ENCODE measurements around the gene LIN52. TPM values are rescaled to one million over a fixed set of nuclear protein-coding genes. Genes with fewer than 3 reads are reported as not detected.
A peak's percentile ranks its signal among the peaks of the same experiment; 100 is the strongest.

LIN52 gene
- total and polyA plus RNA-seq, 9 donors: 7.9 to 13.5 (median 10.4) TPM

GRCh38 chr14:74064426-74064825, 20.3 kb upstream of the LIN52 start:
- no peaks in the 10 kb centered on the region for H3K4me1 ChIP-seq (ENCODE audit: control insufficient read depth, insufficient read depth, low read length)
- no peaks in the 10 kb centered on the region for H3K9me3 ChIP-seq (replicated peaks; ENCODE audit: control insufficient read depth, low read depth, low read length)
- H3K36me3 ChIP-seq (ENCODE audit: control insufficient read depth, insufficient read depth, low read length): peaks cover 51% of the 10 kb centered on the region
- no peaks in the 10 kb centered on the region for H3K27me3 ChIP-seq (ENCODE audit: control insufficient read depth, insufficient read depth, low read length)
- no peak overlapping the region for H3K4me3 ChIP-seq (ENCODE audit: low read length)
- DNase-seq: no peak
- no peak overlapping the region for H3K27ac ChIP-seq (ENCODE audit: low read length)

- Histone ChIP-seq H3K27me3 (ENCODE audit: control insufficient read depth, insufficient read depth, low read length) (no peaks in the 10 kb centered on the region), H3K27ac (ENCODE audit: low read length) (no peak overlapping the region), H3K4me3 (ENCODE audit: low read length) (no peak overlapping the region), H3K9me3 (replicated peaks; ENCODE audit: control insufficient read depth, low read depth, low read length) (no peaks in the 10 kb centered on the region), H3K36me3 (ENCODE audit: control insufficient read depth, insufficient read depth, low read length) (peaks cover 52% of the 10 kb centered on the region), H3K4me1 (ENCODE audit: control insufficient read depth, insufficient read depth, low read length) (no peaks in the 10 kb centered on the region)
- no peak for DNase-seq
- WGBS (ENCODE audit: insufficient coverage): no CpG with 5 or more reads among the region's 3 CpGs
These were observed 19.9 kb upstream of the LIN52 start for GRCh38 chr14:74064883-74065282.

DNA sequence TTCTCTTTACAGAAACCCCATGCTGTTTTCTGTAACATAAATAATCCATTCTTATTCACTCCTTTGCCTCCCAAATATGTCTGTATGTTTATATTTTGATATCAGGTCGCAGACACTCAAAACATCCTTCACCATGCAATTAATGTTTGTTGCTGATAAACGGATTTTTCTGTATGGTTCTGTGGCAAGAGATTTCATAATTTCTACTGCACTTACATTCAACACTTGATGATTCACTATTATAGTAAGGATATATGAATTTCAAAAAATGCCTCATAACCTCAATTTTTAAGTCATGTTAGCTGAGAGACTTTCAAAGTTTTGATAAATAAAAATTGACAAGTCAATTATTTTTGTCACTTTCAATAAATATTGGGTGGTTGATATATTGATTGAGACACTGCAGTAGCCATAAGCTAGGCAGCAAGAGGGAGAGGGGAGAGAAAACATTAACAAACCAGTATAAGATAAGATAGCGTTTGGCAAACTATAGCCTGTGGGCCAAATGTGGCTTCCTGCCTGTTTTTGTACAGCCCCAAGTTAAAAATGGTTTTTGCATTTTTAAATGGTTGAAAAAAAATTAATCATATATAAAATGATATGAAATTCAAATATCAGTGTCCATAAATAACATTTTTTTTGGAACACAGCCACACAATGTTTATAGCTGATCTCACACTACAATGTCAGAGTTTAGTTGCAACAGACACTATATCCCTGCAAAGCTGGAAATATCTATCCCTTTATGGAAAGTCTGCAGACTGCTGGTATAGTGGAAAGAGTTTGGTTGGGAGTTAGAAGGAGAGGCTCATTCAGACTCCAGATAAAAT, 18.8 kb upstream of the LIN52 start:
- no CpG with 5 or more reads among the region's 3 CpGs for WGBS (ENCODE audit: insufficient coverage)
- H3K27me3 ChIP-seq (ENCODE audit: control insufficient read depth, insufficient read depth, low read length): no peaks in the 10 kb centered on the region
- no peaks in the 10 kb centered on the region for H3K4me1 ChIP-seq (ENCODE audit: control insufficient read depth, insufficient read depth, low read length)
- H3K9me3 ChIP-seq (replicated peaks; ENCODE audit: control insufficient read depth, low read depth, low read length): no peaks in the 10 kb centered on the region
- H3K27ac ChIP-seq (ENCODE audit: low read length): no peak overlapping the region
- H3K4me3 ChIP-seq (ENCODE audit: low read length): no peak overlapping the region
- no peak for DNase-seq
- peaks cover 56% of the 10 kb centered on the region for H3K36me3 ChIP-seq (ENCODE audit: control insufficient read depth, insufficient read depth, low read length)

GRCh38 chr14:74077401-74077800, 7.4 kb upstream of the LIN52 start:
- Histone ChIP-seq H3K4me1 (ENCODE audit: control insufficient read depth, insufficient read depth, low read length) (no peaks in the 10 kb centered on the region), H3K27ac (ENCODE audit: low read length) (no peak overlapping the region), H3K36me3 (ENCODE audit: control insufficient read depth, insufficient read depth, low read length) (peaks cover 4% of the 10 kb centered on the region), H3K27me3 (ENCODE audit: control insufficient read depth, insufficient read depth, low read length) (no peaks in the 10 kb centered on the region), H3K4me3 (ENCODE audit: low read length) (no peak overlapping the region), H3K9me3 (replicated peaks; ENCODE audit: control insufficient read depth, low read depth, low read length) (no peaks in the 10 kb centered on the region)
- 40% methylated on average over 1 of the region's 1 CpG for WGBS (ENCODE audit: insufficient coverage)
- no peak for DNase-seq

GRCh38 chr14:74080820-74081460, 3.8 kb upstream of the LIN52 start:
- 55% methylated on average over 2 of the region's 4 CpGs for WGBS (ENCODE audit: insufficient coverage)
- Histone ChIP-seq H3K27ac (ENCODE audit: low read length) (peak overlapping the region; percentile 9), H3K4me1 (ENCODE audit: control insufficient read depth, insufficient read depth, low read length) (peaks cover 9% of the 10 kb centered on the region), H3K36me3 (ENCODE audit: control insufficient read depth, insufficient read depth, low read length) (no peaks in the 10 kb centered on the region), H3K27me3 (ENCODE audit: control insufficient read depth, insufficient read depth, low read length) (no peaks in the 10 kb centered on the region), H3K4me3 (ENCODE audit: low read length) (no peak overlapping the region), H3K9me3 (replicated peaks; ENCODE audit: control insufficient read depth, low read depth, low read length) (no peaks in the 10 kb centered on the region)
- DNase-seq: peak; percentile 10

GRCh38 chr14:74081491-74081890, 3.3 kb upstream of the LIN52 start:
- Histone ChIP-seq H3K27me3 (ENCODE audit: control insufficient read depth, insufficient read depth, low read length) (no peaks in the 10 kb centered on the region), H3K36me3 (ENCODE audit: control insufficient read depth, insufficient read depth, low read length) (no peaks in the 10 kb centered on the region), H3K27ac (ENCODE audit: low read length) (peak overlapping the region; percentile 9), H3K4me1 (ENCODE audit: control insufficient read depth, insufficient read depth, low read length) (peaks cover 9% of the 10 kb centered on the region), H3K9me3 (replicated peaks; ENCODE audit: control insufficient read depth, low read depth, low read length) (no peaks in the 10 kb centered on the region), H3K4me3 (ENCODE audit: low read length) (no peak overlapping the region)
- WGBS (ENCODE audit: insufficient coverage): 93% methylated on average over 2 of the region's 3 CpGs
- no peak for DNase-seq

DNA sequence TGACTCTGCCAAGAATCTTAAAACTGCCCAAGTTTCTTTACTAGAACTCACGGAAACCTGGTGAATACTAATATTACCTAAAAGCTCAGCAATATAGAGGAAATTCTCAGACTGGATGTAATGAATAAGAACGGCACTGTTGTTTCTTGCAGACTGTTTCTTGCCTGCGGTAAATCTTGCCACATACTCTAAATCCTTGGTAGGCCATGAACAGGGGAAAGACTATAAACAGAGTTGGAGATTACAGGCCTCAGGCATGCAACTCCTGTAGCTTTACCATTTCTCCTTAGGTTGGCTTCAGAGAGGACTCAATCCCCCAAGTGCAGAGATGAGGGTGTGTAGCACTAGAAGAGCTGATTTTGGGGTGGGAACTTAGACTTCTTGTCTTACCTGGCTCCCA, 1.6 kb upstream of the LIN52 start:
- H3K9me3 ChIP-seq (replicated peaks; ENCODE audit: control insufficient read depth, low read depth, low read length): no peaks in the 10 kb centered on the region
- H3K36me3 ChIP-seq (ENCODE audit: control insufficient read depth, insufficient read depth, low read length): no peaks in the 10 kb centered on the region
- H3K4me1 ChIP-seq (ENCODE audit: control insufficient read depth, insufficient read depth, low read length): peaks cover 9% of the 10 kb centered on the region
- peak; percentile 7 for DNase-seq
- H3K4me3 ChIP-seq (ENCODE audit: low read length): no peak overlapping the region
- no CpG with 5 or more reads among the region's 3 CpGs for WGBS (ENCODE audit: insufficient coverage)
- no peaks in the 10 kb centered on the region for H3K27me3 ChIP-seq (ENCODE audit: control insufficient read depth, insufficient read depth, low read length)
- H3K27ac ChIP-seq (ENCODE audit: low read length): peak overlapping the region; percentile 6

DNA sequence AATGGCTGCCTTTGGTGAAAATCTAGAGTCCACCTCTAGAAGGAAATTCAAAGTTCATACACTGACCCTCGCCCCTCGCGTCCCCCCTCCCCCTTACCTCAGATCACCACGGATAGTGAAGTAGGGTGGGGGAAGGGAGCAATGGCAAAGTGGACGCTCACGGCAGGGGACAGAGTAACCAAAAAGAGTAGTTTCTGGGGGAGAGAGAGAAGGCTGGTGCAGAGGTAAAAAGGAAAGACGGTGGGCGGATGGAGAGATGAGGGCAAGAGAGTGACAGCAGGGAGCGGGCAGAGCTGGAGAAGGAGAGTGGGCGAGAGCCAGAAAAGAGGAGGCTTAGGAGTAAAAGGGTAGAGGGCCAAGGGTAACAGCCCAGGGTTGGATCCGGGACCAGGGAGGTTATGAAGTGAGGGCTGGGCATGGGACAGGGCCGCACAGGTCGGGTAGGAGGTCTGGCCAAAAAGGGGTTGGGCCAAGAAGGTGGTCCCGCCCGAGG, 926 bp upstream of the LIN52 start:
- WGBS (ENCODE audit: insufficient coverage): 2% methylated on average over 11 of the region's 15 CpGs
- Histone ChIP-seq H3K27ac (ENCODE audit: low read length) (peak overlapping the region; percentile 91), H3K4me1 (ENCODE audit: control insufficient read depth, insufficient read depth, low read length) (peaks cover 9% of the 10 kb centered on the region), H3K9me3 (replicated peaks; ENCODE audit: control insufficient read depth, low read depth, low read length) (no peaks in the 10 kb centered on the region), H3K4me3 (ENCODE audit: low read length) (peak overlapping the region; percentile 95), H3K36me3 (ENCODE audit: control insufficient read depth, insufficient read depth, low read length) (no peaks in the 10 kb centered on the region), H3K27me3 (ENCODE audit: control insufficient read depth, insufficient read depth, low read length) (no peaks in the 10 kb centered on the region)
- DNase-seq: no peak

- Histone ChIP-seq H3K27ac (ENCODE audit: low read length) (peak overlapping the region; percentile 82), H3K36me3 (ENCODE audit: control insufficient read depth, insufficient read depth, low read length) (no peaks in the 10 kb centered on the region), H3K4me1 (ENCODE audit: control insufficient read depth, insufficient read depth, low read length) (peaks cover 9% of the 10 kb centered on the region), H3K9me3 (replicated peaks; ENCODE audit: control insufficient read depth, low read depth, low read length) (no peaks in the 10 kb centered on the region), H3K27me3 (ENCODE audit: control insufficient read depth, insufficient read depth, low read length) (no peaks in the 10 kb centered on the region), H3K4me3 (ENCODE audit: low read length) (peak overlapping the region; percentile 95)
- 0% methylated on average over 19 of the region's 26 CpGs for WGBS (ENCODE audit: insufficient coverage)
- no peak for DNase-seq
These were observed 386 bp downstream of the LIN52 start for GRCh38 chr14:74085047-74085637.

GRCh38 chr14:74085828-74086227, 1.1 kb downstream of the LIN52 start:
- H3K27ac ChIP-seq (ENCODE audit: low read length): no peak overlapping the region
- no peaks in the 10 kb centered on the region for H3K9me3 ChIP-seq (replicated peaks; ENCODE audit: control insufficient read depth, low read depth, low read length)
- no peaks in the 10 kb centered on the region for H3K27me3 ChIP-seq (ENCODE audit: control insufficient read depth, insufficient read depth, low read length)
- WGBS (ENCODE audit: insufficient coverage): no CpG with 5 or more reads among the region's 1 CpG
- DNase-seq: no peak
- H3K4me1 ChIP-seq (ENCODE audit: control insufficient read depth, insufficient read depth, low read length): peaks cover 9% of the 10 kb centered on the region
- no peaks in the 10 kb centered on the region for H3K36me3 ChIP-seq (ENCODE audit: control insufficient read depth, insufficient read depth, low read length)
- peak overlapping the region; percentile 95 for H3K4me3 ChIP-seq (ENCODE audit: low read length)
